Vagina (tissue), 2 donors: ENCODE measurements around the gene C22orf31.

ENCODE experiments used
- POLR2A ChIP-seq, 2 donors: fragments of 450-650 bp; IDR thresholded peaks; one replicate each; pipeline ENCODE4 v1.6.1; 2017; ENCODE audit warnings: antibody characterized with exemption in 2 of 2, mild to moderate bottlenecking in 2 of 2, moderate library complexity in 2 of 2
- POLR2AphosphoS5 ChIP-seq, 2 donors: sonication (generic); formaldehyde crosslinking; IDR thresholded peaks; one replicate each; pipeline ENCODE4 v1.9.0; 2017; ENCODE audit warnings: antibody characterized with exemption in 2 of 2, mild to moderate bottlenecking in 2 of 2, low read depth in 1 of 2; ENCODE audit not compliant: insufficient read depth in 1 of 2
- TF ChIP-seq, protein P1 (sequence below), 3 experiments: fragments of 450-650 bp in 2 of 3; fragments of 200-600 bp in 1 of 3; sonication (generic) in 1 of 3; IDR thresholded peaks; one replicate each; pipeline ENCODE4 v1.5.1; 2017 to 2019; ENCODE audit warnings: antibody characterized with exemption in 3 of 3, mild to moderate bottlenecking in 2 of 3, moderate library complexity in 2 of 3

GRCh38 chr22:29072979-29073617 lies 11.5 kb upstream of the C22orf31 start, which contains the start of gene KREMEN1:
- TF ChIP-seq, protein P1, sequence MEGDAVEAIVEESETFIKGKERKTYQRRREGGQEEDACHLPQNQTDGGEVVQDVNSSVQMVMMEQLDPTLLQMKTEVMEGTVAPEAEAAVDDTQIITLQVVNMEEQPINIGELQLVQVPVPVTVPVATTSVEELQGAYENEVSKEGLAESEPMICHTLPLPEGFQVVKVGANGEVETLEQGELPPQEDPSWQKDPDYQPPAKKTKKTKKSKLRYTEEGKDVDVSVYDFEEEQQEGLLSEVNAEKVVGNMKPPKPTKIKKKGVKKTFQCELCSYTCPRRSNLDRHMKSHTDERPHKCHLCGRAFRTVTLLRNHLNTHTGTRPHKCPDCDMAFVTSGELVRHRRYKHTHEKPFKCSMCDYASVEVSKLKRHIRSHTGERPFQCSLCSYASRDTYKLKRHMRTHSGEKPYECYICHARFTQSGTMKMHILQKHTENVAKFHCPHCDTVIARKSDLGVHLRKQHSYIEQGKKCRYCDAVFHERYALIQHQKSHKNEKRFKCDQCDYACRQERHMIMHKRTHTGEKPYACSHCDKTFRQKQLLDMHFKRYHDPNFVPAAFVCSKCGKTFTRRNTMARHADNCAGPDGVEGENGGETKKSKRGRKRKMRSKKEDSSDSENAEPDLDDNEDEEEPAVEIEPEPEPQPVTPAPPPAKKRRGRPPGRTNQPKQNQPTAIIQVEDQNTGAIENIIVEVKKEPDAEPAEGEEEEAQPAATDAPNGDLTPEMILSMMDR (IDR thresholded peaks at IDR 0.05): no peak
- no peak for TF ChIP-seq POLR2AphosphoS5 (IDR thresholded peaks at IDR 0.05; ENCODE audit: insufficient read depth in 1 of 2, low read depth in 1 of 2)
- TF ChIP-seq POLR2A (IDR thresholded peaks at IDR 0.05): no peak
